Astrocyte (in vitro differentiated cells and primary cell): ENCODE data around the gene ITPKA. TPM values are rescaled to one million over a fixed set of nuclear protein-coding genes. Genes with fewer than 3 reads are reported as not detected.

Source experiments
- DNase-seq: peaks from one replicate; pipeline ENCODE4 v3.0.0-alpha.2; 2010; ENCODE audit warnings: low read depth
- FAIRE-seq: peaks from 2 replicates; lab custom pipeline; 2011; peaks lifted over from hg19 to GRCh38; lab: Jason Lieb, UNC
- H2AFZ ChIP-seq: 2 replicates; pipeline ENCODE4 v1.6.0; 2012; ENCODE audit warnings: low read depth, low read length, inconsistent platforms
- H3K27ac ChIP-seq: 2 replicates; pipeline ENCODE4 v1.5.1; 2011; ENCODE audit warnings: low read depth, low read length, inconsistent platforms
- H3K27me3 ChIP-seq: 2 replicates; pipeline ENCODE4 v1.6.0; 2011; ENCODE audit warnings: low read length, inconsistent platforms; ENCODE audit not compliant: insufficient read depth
- H3K36me3 ChIP-seq: 2 replicates; pipeline ENCODE4 v1.5.1; 2011; ENCODE audit warnings: low read length, inconsistent platforms; ENCODE audit not compliant: insufficient read depth
- H3K4me1 ChIP-seq: 2 replicates; pipeline ENCODE4 v1.5.1; 2011; ENCODE audit warnings: low read length, inconsistent platforms; ENCODE audit not compliant: insufficient read depth
- H3K4me2 ChIP-seq: 2 replicates; pipeline ENCODE4 v1.6.0; 2012; ENCODE audit warnings: low read length, inconsistent platforms
- H3K4me3 ChIP-seq: 2 replicates; pipeline ENCODE4 v1.5.1; 2011; ENCODE audit warnings: low read depth, mild to moderate bottlenecking, low read length, inconsistent platforms; ENCODE audit not compliant: insufficient read depth
- H3K79me2 ChIP-seq: 2 replicates; pipeline ENCODE4 v1.6.0; 2012; ENCODE audit warnings: mild to moderate bottlenecking, low read length, inconsistent platforms; ENCODE audit not compliant: insufficient read depth
- H3K9ac ChIP-seq: 2 replicates; pipeline ENCODE4 v1.6.0; 2012; ENCODE audit warnings: mild to moderate bottlenecking, low read length, inconsistent platforms
- H3K9me3 ChIP-seq: 2 replicates; pipeline ENCODE4 v1.5.1; 2012; ENCODE audit warnings: low read depth, mild to moderate bottlenecking, low read length, inconsistent platforms; ENCODE audit not compliant: insufficient read depth
- H4K20me1 ChIP-seq: 2 replicates; pipeline ENCODE4 v1.6.0; 2012; ENCODE audit warnings: low read length, inconsistent platforms; ENCODE audit not compliant: insufficient read depth
- H3K27ac Mint-ChIP-seq: one replicate; pipeline ENCODE4 v1.8.0; 2021; ENCODE audit warnings: mild to moderate bottlenecking, mixed read lengths; ENCODE audit not compliant: unreplicated experiment
- H3K27me3 Mint-ChIP-seq: one replicate; pipeline ENCODE4 v1.8.0; 2021; ENCODE audit warnings: low read depth, mixed read lengths; ENCODE audit not compliant: unreplicated experiment
- H3K36me3 Mint-ChIP-seq: one replicate; pipeline ENCODE4 v1.8.0; 2021; ENCODE audit warnings: low read depth, mixed read lengths; ENCODE audit not compliant: unreplicated experiment
- H3K4me1 Mint-ChIP-seq: one replicate; pipeline ENCODE4 v1.8.0; 2021; ENCODE audit warnings: low read depth, mixed read lengths; ENCODE audit not compliant: unreplicated experiment
- H3K4me3 Mint-ChIP-seq: one replicate; pipeline ENCODE4 v1.8.0; 2021; ENCODE audit warnings: mild to moderate bottlenecking, moderate library complexity, mixed read lengths; ENCODE audit not compliant: unreplicated experiment
- H3K9me3 Mint-ChIP-seq: one replicate; pipeline ENCODE4 v1.8.0; 2021; ENCODE audit warnings: mild to moderate bottlenecking, mixed read lengths; ENCODE audit not compliant: unreplicated experiment
- CTCF ChIP-seq: IDR thresholded peaks from 2 replicates; pipeline ENCODE4 v1.5.1; 2011; ENCODE audit warnings: low read depth, mild to moderate bottlenecking, inconsistent platforms, low read length, moderate library complexity; ENCODE audit not compliant: insufficient read depth
- EZH2 ChIP-seq: IDR thresholded peaks from 2 replicates; pipeline ENCODE4 v1.6.1; 2012; ENCODE audit warnings: mild to moderate bottlenecking, low read length, inconsistent platforms; ENCODE audit not compliant: insufficient read depth
- total RNA-seq: library from RNA; stranded (reverse); gene quantifications from 2 replicates; pipeline ENCODE4 v1.2.1, GENCODE V29; 2021

The ITPKA gene
- total RNA-seq, 1 donor from 2014 or later, result 1.2 TPM

GRCh38 chr15:41484937-41485625 lies 8.6 kb upstream of the ITPKA start:
- H2AFZ ChIP-seq, result no peak overlapping the region
- no peak overlapping the region for H3K27ac ChIP-seq
- peaks cover 15% of the 10 kb centered on the region for H3K36me3 ChIP-seq
- no peaks in the 10 kb centered on the region for H3K27me3 Mint-ChIP-seq
- H3K9me3 ChIP-seq, result no peaks in the 10 kb centered on the region
- no peak overlapping the region for H3K4me3 ChIP-seq
- H3K79me2 ChIP-seq, result no peaks in the 10 kb centered on the region
- FAIRE-seq (no peak), DNase-seq (no peak)
- no peak overlapping the region for H3K4me3 Mint-ChIP-seq
- no peak overlapping the region for H3K9ac ChIP-seq
- H3K4me1 ChIP-seq, result no peaks in the 10 kb centered on the region
- TF ChIP-seq EZH2 (no peak), CTCF (no peak)
- H4K20me1 ChIP-seq, result no peaks in the 10 kb centered on the region
- H3K27ac Mint-ChIP-seq, result no peak overlapping the region
- H3K36me3 Mint-ChIP-seq, result peaks cover 34% of the 10 kb centered on the region
- no peaks in the 10 kb centered on the region for H3K9me3 Mint-ChIP-seq
- no peaks in the 10 kb centered on the region for H3K27me3 ChIP-seq
- no peak overlapping the region for H3K4me2 ChIP-seq
- H3K4me1 Mint-ChIP-seq, result peaks cover 4% of the 10 kb centered on the region

- H3K4me2 ChIP-seq, result no peak overlapping the region
- H3K79me2 ChIP-seq, result no peaks in the 10 kb centered on the region
- H2AFZ ChIP-seq, result no peak overlapping the region
- peaks cover 7% of the 10 kb centered on the region for H3K4me1 ChIP-seq
- H3K27ac ChIP-seq, result no peak overlapping the region
- peaks cover 9% of the 10 kb centered on the region for H3K36me3 ChIP-seq
- H4K20me1 ChIP-seq, result no peaks in the 10 kb centered on the region
- Mint-ChIP-seq H3K9me3 (no peaks in the 10 kb centered on the region), H3K4me3 (no peak overlapping the region), H3K27me3 (peaks cover under 1% of the 10 kb centered on the region), H3K4me1 (peaks cover 9% of the 10 kb centered on the region), H3K36me3 (peaks cover 23% of the 10 kb centered on the region), H3K27ac (no peak overlapping the region)
- no peaks in the 10 kb centered on the region for H3K27me3 ChIP-seq
- FAIRE-seq, result no peak
- H3K4me3 ChIP-seq, result no peak overlapping the region
- no peak overlapping the region for H3K9ac ChIP-seq
- DNase-seq, result no peak
- H3K9me3 ChIP-seq, result no peaks in the 10 kb centered on the region
- no peak for TF ChIP-seq CTCF
Measured at GRCh38 chr15:41486286-41486685, 7.4 kb upstream of the ITPKA start.

GRCh38 chr15:41487381-41487780 lies 6.3 kb upstream of the ITPKA start:
- Histone ChIP-seq H4K20me1 (no peaks in the 10 kb centered on the region), H3K4me1 (peaks cover 12% of the 10 kb centered on the region), H2AFZ (no peak overlapping the region), H3K9ac (no peak overlapping the region), H3K9me3 (no peaks in the 10 kb centered on the region), H3K79me2 (no peaks in the 10 kb centered on the region), H3K4me3 (no peak overlapping the region), H3K4me2 (no peak overlapping the region), H3K36me3 (peaks cover 3% of the 10 kb centered on the region), H3K27me3 (peaks cover 3% of the 10 kb centered on the region), H3K27ac (no peak overlapping the region)
- Mint-ChIP-seq H3K27ac (no peak overlapping the region), H3K4me3 (no peak overlapping the region), H3K9me3 (no peaks in the 10 kb centered on the region), H3K4me1 (peaks cover 15% of the 10 kb centered on the region), H3K36me3 (peaks cover 24% of the 10 kb centered on the region), H3K27me3 (peaks cover 7% of the 10 kb centered on the region)
- DNase-seq (no peak), FAIRE-seq (no peak)
- no peak for TF ChIP-seq EZH2
- TF ChIP-seq CTCF, result no peak
